OCI-LY7 (cell line): ENCODE measurements around the gene CNPPD1. TPM values are rescaled to one million over a fixed set of nuclear protein-coding genes. Genes with fewer than 3 reads are reported as not detected.
A peak's percentile ranks its signal among the peaks of the same experiment; 100 is the strongest.

Source experiments
- BruUV-seq: library from RNA; stranded (reverse); fragments of 400-500 nt; replicated peaks from 2 replicates; lab custom pipeline; 2021; lab: Mats Ljungman, UMichigan
- CTCF ChIA-PET: fragments of 300-600 bp; sonication (Branson Sonifier 250); formaldehyde crosslinking; loops from one replicate; lab custom pipeline; 2022; ENCODE audit warnings: antibody characterized with exemption; ENCODE audit not compliant: unreplicated experiment; lab: Charles Lee
- POLR2A ChIA-PET: fragments of 300-600 bp; sonication (Branson Sonifier 250); formaldehyde crosslinking; loops from one replicate; lab custom pipeline; 2022; ENCODE audit warnings: antibody characterized with exemption; lab: Charles Lee
- DNase-seq: peaks from one replicate; pipeline ENCODE4 v3.0.0-alpha.2; 2015; ENCODE audit warnings: low spot score
- H2AFZ ChIP-seq: fragments of 200-600 bp; sonication (generic), shearing (Covaris generic); 2 replicates; pipeline ENCODE4 v1.6.1; 2014; ENCODE audit warnings: mild to moderate bottlenecking, antibody characterized with exemption, low read length, moderate library complexity
- H3K27ac ChIP-seq: fragments of 200-600 bp; sonication (generic); 2 replicates; pipeline ENCODE4 v1.5.1; 2014; ENCODE audit warnings: mixed run types, low read depth, mild to moderate bottlenecking, moderate library complexity, low read length, inconsistent platforms; ENCODE audit not compliant: poor library complexity, severe bottlenecking
- H3K36me3 ChIP-seq: fragments of 200-600 bp; sonication (generic); 2 replicates; pipeline ENCODE4 v1.6.1; 2014; ENCODE audit warnings: mild to moderate bottlenecking, antibody characterized with exemption, low read length, moderate library complexity, mixed read lengths; ENCODE audit not compliant: insufficient read depth
- H3K4me1 ChIP-seq: fragments of 200-600 bp; sonication (generic); 2 replicates; pipeline ENCODE4 v1.5.1; 2014; ENCODE audit warnings: mild to moderate bottlenecking, low read length; ENCODE audit not compliant: insufficient read depth, poor library complexity, severe bottlenecking
- H3K4me2 ChIP-seq: fragments of 200-600 bp; sonication (generic); 2 replicates; pipeline ENCODE4 v1.6.1; 2014; ENCODE audit warnings: mild to moderate bottlenecking, low read length
- H3K4me3 ChIP-seq: fragments of 200-600 bp; sonication (generic); 2 replicates; pipeline ENCODE4 v1.5.1; 2014; ENCODE audit warnings: mild to moderate bottlenecking, low read depth, low read length; ENCODE audit not compliant: poor library complexity, severe bottlenecking
- H3K79me2 ChIP-seq: fragments of 200-600 bp; sonication (generic); 2 replicates; pipeline ENCODE4 v1.6.1; 2016; ENCODE audit warnings: low read depth, mild to moderate bottlenecking, low read length, moderate library complexity, mixed read lengths; ENCODE audit not compliant: insufficient read depth
- H3K9me2 ChIP-seq: fragments of 200-600 bp; sonication (generic); 2 replicates; pipeline ENCODE4 v1.6.1; 2016; ENCODE audit warnings: mild to moderate bottlenecking, low read length, mixed read lengths; ENCODE audit not compliant: insufficient read depth
- H3K9me3 ChIP-seq: fragments of 200-600 bp; sonication (generic); 2 replicates; pipeline ENCODE4 v1.6.1; 2014; ENCODE audit warnings: mild to moderate bottlenecking, mixed run types, low read length, mixed read lengths
- H4K20me1 ChIP-seq: fragments of 200-600 bp; sonication (generic); 2 replicates; pipeline ENCODE4 v1.6.1; 2014; ENCODE audit warnings: mild to moderate bottlenecking, antibody characterized with exemption, low read length, moderate library complexity, mixed read lengths; ENCODE audit not compliant: insufficient read depth
- CTCF ChIP-seq: fragments of 200-600 bp; sonication (generic); conservative IDR thresholded peaks from 2 replicates; pipeline ENCODE4 v1.5.1; 2014; ENCODE audit warnings: mild to moderate bottlenecking, antibody characterized with exemption, low read length, moderate library complexity, mixed read lengths
- EZH2phosphoT487 ChIP-seq: fragments of 200-600 bp; sonication (generic); IDR thresholded peaks from 2 replicates; pipeline ENCODE4 v1.6.1; 2018; ENCODE audit warnings: low read depth, borderline replicate concordance, mild to moderate bottlenecking, mixed run types, antibody characterized with exemption, low read length, moderate library complexity, mixed read lengths
- intact Hi-C: fragments of 100-400 bp; cut with micrococcal nuclease; formaldehyde crosslinking; loops from one replicate; pipeline ENCODE4 v1.10.0; 2022; ENCODE audit not compliant: unreplicated experiment
- total RNA-seq, 2 experiments: library from RNA; depleted of rRNA in 1 of 2; stranded (reverse); fragments of >200 nt in 1 of 2; shearing (Covaris generic) in 1 of 2; gene quantifications; 2 replicates each; pipeline ENCODE4 v1.2.3, GENCODE V29; 2014 to 2022

Gene CNPPD1
- total RNA-seq, 2 experiments from 2014 or later = 39.2 to 68.2 TPM

GRCh38 chr2:219180961-219181360 lies 4.2 kb upstream of the CNPPD1 start:
- no peak overlapping the region for H3K4me3 ChIP-seq
- H2AFZ ChIP-seq = no peak overlapping the region
- no peak for TF ChIP-seq EZH2phosphoT487
- H3K79me2 ChIP-seq = peaks cover 21% of the 10 kb centered on the region; the same call in 1 of the 2 replicates
- peaks cover 67% of the 10 kb centered on the region for H3K36me3 ChIP-seq
- H3K27ac ChIP-seq = no peak overlapping the region
- CTCF ChIA-PET = no interaction called here
- DNase-seq = no peak
- H3K9me3 ChIP-seq = no peaks in the 10 kb centered on the region
- no peak overlapping the region for H3K4me2 ChIP-seq
- 0 out of 2 replicates have a peak, but pooled peaks cover 10% of the 10 kb centered on the region for H4K20me1 ChIP-seq
- intact Hi-C loops = no loop called here
- POLR2A ChIA-PET = interaction anchor here (0.5 to 1.1 kb wide), 4 partner anchors 15 to 140 kb away, joined by 3 to 5 read pairs (median 3); partner anchors contain the start of gene CFAP65
- no TSS peak for BruUV-seq
- no peaks in the 10 kb centered on the region for H3K9me2 ChIP-seq
- peaks cover 11% of the 10 kb centered on the region for H3K4me1 ChIP-seq

DNA sequence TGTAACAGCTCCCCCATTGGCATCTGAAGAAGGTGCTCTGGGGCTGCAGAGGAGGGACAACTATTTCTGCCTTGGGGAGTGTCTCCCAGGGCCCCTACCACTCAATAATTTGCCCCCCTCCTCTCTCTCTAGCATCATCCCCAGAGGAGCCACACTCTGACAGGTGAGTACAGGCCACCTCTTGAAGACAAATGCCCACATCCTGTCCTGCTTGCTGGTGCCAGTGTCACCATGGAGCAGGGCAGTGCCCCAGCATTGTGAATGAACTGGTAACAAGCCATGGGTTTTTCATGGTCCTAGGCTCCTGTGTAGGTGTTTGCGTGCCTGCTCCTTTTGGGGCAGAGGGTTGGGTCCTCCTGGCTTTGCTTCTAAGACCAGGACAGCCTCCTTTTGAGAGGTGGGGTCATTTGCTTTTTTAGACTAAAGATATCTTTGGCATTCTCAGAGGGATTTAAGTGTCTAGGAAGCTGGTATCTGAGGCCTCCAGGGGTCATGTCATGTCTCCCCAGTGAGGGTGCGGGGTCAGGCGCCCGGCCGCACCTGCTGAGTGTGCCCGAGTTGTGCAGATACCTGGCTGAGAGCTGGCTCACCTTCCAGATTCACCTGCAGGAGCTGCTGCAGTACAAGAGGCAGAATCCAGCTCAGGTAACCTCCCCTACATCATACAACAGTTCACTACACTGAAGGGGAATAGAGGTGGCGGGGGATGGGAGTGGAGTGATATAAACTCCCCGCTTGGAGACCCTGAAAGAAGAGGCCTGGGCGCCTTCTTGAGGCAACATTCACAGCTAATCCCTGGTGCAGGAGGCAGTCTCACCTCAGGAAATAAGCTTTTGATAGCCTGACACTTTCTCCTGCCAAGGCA lies 3.1 kb upstream of the CNPPD1 start:
- Histone ChIP-seq H3K4me1 (peaks cover 18% of the 10 kb centered on the region), H3K9me3 (no peaks in the 10 kb centered on the region), H3K36me3 (peaks cover 64% of the 10 kb centered on the region), H3K9me2 (no peaks in the 10 kb centered on the region), H2AFZ (no peak overlapping the region), H3K4me2 (peak overlapping the region; percentile 95), H4K20me1 (0 out of 2 replicates have a peak, but pooled peaks cover 10% of the 10 kb centered on the region), H3K27ac (no peak overlapping the region), H3K4me3 (peak overlapping the region; percentile 88), H3K79me2 (peaks cover 26% of the 10 kb centered on the region; the same call in 1 of the 2 replicates)
- DNase-seq = no peak
- CTCF ChIA-PET = no interaction called here
- intact Hi-C loops = loop anchor here (5.0 kb wide), 2 partner anchors 207 to 362 kb away; partner anchors contain the start of genes CHPF, DNPEP and TMEM198
- no TSS peak for BruUV-seq
- TF ChIP-seq EZH2phosphoT487 (no peak), CTCF (no peak)
- POLR2A ChIA-PET = interaction anchor here (1.0 to 1.5 kb wide), 3 partner anchors 26 to 97 kb away, joined by 3 to 7 read pairs (median 3); partner anchors contain the start of gene ZFAND2B

- H3K27ac ChIP-seq = peak overlapping the region; percentile 92
- peaks cover 18% of the 10 kb centered on the region for H3K4me1 ChIP-seq
- peak overlapping the region; percentile 95 for H3K4me2 ChIP-seq
- CTCF ChIA-PET = no interaction called here
- intact Hi-C loops = loop anchor here (1.0 to 5.0 kb wide), 4 partner anchors 51 to 364 kb away; partner anchors contain the start of genes ANKZF1, ATG9A, CHPF and DNPEP
- no peaks in the 10 kb centered on the region for H3K9me3 ChIP-seq
- no peaks in the 10 kb centered on the region for H3K9me2 ChIP-seq
- peak overlapping the region; percentile 88 for H3K4me3 ChIP-seq
- 0 out of 2 replicates have a peak overlapping the region, but pooled peaks have one; percentile 39 for H2AFZ ChIP-seq
- peaks cover 64% of the 10 kb centered on the region for H3K36me3 ChIP-seq
- POLR2A ChIA-PET = interaction anchor here (1.5 kb wide), 2 partner anchors 27 to 99 kb away, joined by 3 to 7 read pairs; partner anchors contain the start of gene ZFAND2B
- no peak for TF ChIP-seq CTCF
- TF ChIP-seq EZH2phosphoT487 = no peak
- peak; percentile 53 for DNase-seq
- BruUV-seq = no TSS peak
- 0 out of 2 replicates have a peak, but pooled peaks cover 10% of the 10 kb centered on the region for H4K20me1 ChIP-seq
- peaks cover 26% of the 10 kb centered on the region; the same call in 1 of the 2 replicates for H3K79me2 ChIP-seq
These were observed 1.9 kb upstream of the CNPPD1 start for GRCh38 chr2:219178377-219179175.
